Tibial artery (tissue), 4 donors: ENCODE measurements around the gene CDHR3.

Experiments used
- DNase-seq, 2 donors: peaks; one replicate each; pipeline ENCODE4 v3.0.0-alpha.2; 2019
- H3K27ac ChIP-seq, 2 donors: fragments of 200-600 bp; sonication (generic) in 1 of 2; 1 replicate in 1 of 2; 2 replicates in 1 of 2; pipeline ENCODE4 v1.5.1; 2018 to 2019; ENCODE audit warnings: mild to moderate bottlenecking in 1 of 2
- H3K27me3 ChIP-seq, 2 donors: fragments of 200-600 bp; sonication (generic) in 1 of 2; one replicate each; pipeline versions ENCODE4 v1.5.1 to v1.6.0; 2016 to 2019
- H3K36me3 ChIP-seq, 3 donors: fragments of 200-600 bp; sonication (generic) in 2 of 3; one replicate each; pipeline ENCODE4 v1.5.1; 2016 to 2019; ENCODE audit warnings: mild to moderate bottlenecking in 2 of 3
- H3K4me1 ChIP-seq, 4 donors: fragments of 200-600 bp; sonication (generic) in 2 of 4; 1 replicate in 3 of 4; 2 replicates in 1 of 4; pipeline ENCODE4 v1.5.1; 2016 to 2019
- H3K4me3 ChIP-seq, 2 donors: fragments of 200-600 bp; sonication (generic) in 1 of 2; 1 replicate in 1 of 2; 2 replicates in 1 of 2; pipeline ENCODE4 v1.5.1; 2018 to 2019; ENCODE audit warnings: mild to moderate bottlenecking in 2 of 2
- H3K9me3 ChIP-seq, 3 donors: fragments of 200-600 bp; sonication (generic) in 1 of 3; one replicate each; pipeline ENCODE4 v1.5.1; 2016 to 2019
- CTCF ChIP-seq, 2 experiments: fragments of 200-600 bp in 1 of 2; fragments of 450-650 bp in 1 of 2; IDR thresholded peaks; one replicate each; pipeline ENCODE4 v1.5.1; 2017 to 2019; ENCODE audit warnings: antibody characterized with exemption in 2 of 2, mild to moderate bottlenecking in 1 of 2, moderate library complexity in 1 of 2
- intact Hi-C: fragments of 100-400 bp; cut with DNase I; formaldehyde crosslinking; loops from one replicate; pipeline ENCODE4 v1.15.0; 2023; ENCODE audit warnings: low total_unique reads

Gene CDHR3

GRCh38 chr7:106057962-106058927, 95.2 kb downstream of the CDHR3 start:
- H3K9me3 ChIP-seq, result no peaks in the 10 kb centered on the region
- H3K4me3 ChIP-seq, result no peak overlapping the region
- DNase-seq, result no peak
- no peaks in the 10 kb centered on the region for H3K36me3 ChIP-seq
- TF ChIP-seq CTCF (IDR thresholded peaks at IDR 0.05), result no peak
- no peaks in the 10 kb centered on the region for H3K27me3 ChIP-seq
- H3K27ac ChIP-seq, result no peak overlapping the region
- H3K4me1 ChIP-seq, result peaks cover 0 to 13% (median 2%) of the 10 kb centered on the region in 4 donors
- intact Hi-C loops, result loop anchor here (1.0 kb wide), 1 partner anchor 95 kb away; no protein-coding TSS in a partner anchor

GRCh38 chr7:106058928-106059324, 95.9 kb downstream of the CDHR3 start:
- Histone ChIP-seq H3K9me3 (no peaks in the 10 kb centered on the region), H3K36me3 (no peaks in the 10 kb centered on the region), H3K4me1 (peaks cover 0 to 15% (median 2%) of the 10 kb centered on the region in 4 donors), H3K4me3 (no peak overlapping the region), H3K27ac (no peak overlapping the region), H3K27me3 (no peaks in the 10 kb centered on the region)
- intact Hi-C loops, result no loop called here
- DNase-seq, result no peak
- no peak for TF ChIP-seq CTCF (IDR thresholded peaks at IDR 0.05)

GRCh38 chr7:106059556-106059955, 96.5 kb downstream of the CDHR3 start:
- Histone ChIP-seq H3K27me3 (no peaks in the 10 kb centered on the region), H3K9me3 (no peaks in the 10 kb centered on the region), H3K36me3 (no peaks in the 10 kb centered on the region), H3K4me1 (peaks cover 0 to 21% (median 6%) of the 10 kb centered on the region in 4 donors), H3K4me3 (no peak overlapping the region), H3K27ac (no peak overlapping the region)
- intact Hi-C loops, result no loop called here
- DNase-seq, result no peak
- no peak for TF ChIP-seq CTCF (IDR thresholded peaks at IDR 0.05)

GRCh38 chr7:106060394-106060920, 97.4 kb downstream of the CDHR3 start:
- intact Hi-C loops, result no loop called here
- Histone ChIP-seq H3K4me3 (no peak overlapping the region), H3K27me3 (no peaks in the 10 kb centered on the region), H3K27ac (no peak overlapping the region), H3K9me3 (no peaks in the 10 kb centered on the region), H3K4me1 (peaks cover 0 to 30% (median 10%) of the 10 kb centered on the region in 4 donors), H3K36me3 (no peaks in the 10 kb centered on the region)
- TF ChIP-seq CTCF (IDR thresholded peaks at IDR 0.05), result no peak
- no peak for DNase-seq

- Histone ChIP-seq H3K27ac (no peak overlapping the region), H3K4me1 (peaks cover 0 to 39% (median 13%) of the 10 kb centered on the region in 4 donors), H3K36me3 (no peaks in the 10 kb centered on the region), H3K4me3 (no peak overlapping the region), H3K9me3 (no peaks in the 10 kb centered on the region), H3K27me3 (no peaks in the 10 kb centered on the region)
- no peak for TF ChIP-seq CTCF (IDR thresholded peaks at IDR 0.05)
- no peak for DNase-seq
- intact Hi-C loops, result no loop called here
Observed at GRCh38 chr7:106061301-106061979, 98.4 kb downstream of the CDHR3 start.
